Fibroblast of villous mesenchyme (primary cell): ENCODE results near the gene KMT2E. TPM values are rescaled to one million over a fixed set of nuclear protein-coding genes. Genes with fewer than 3 reads are reported as not detected.

Source experiments
- DNase-seq: peaks from one replicate; pipeline ENCODE4 v3.0.0-alpha.2; 2010; ENCODE audit warnings: low read depth
- H3K4me3 ChIP-seq: 2 replicates; pipeline ENCODE4 v1.5.1; 2011; ENCODE audit warnings: low read depth, mild to moderate bottlenecking, low read length
- CTCF ChIP-seq: IDR thresholded peaks from 2 replicates; pipeline ENCODE4 v1.5.1; 2012; ENCODE audit warnings: low read depth, mild to moderate bottlenecking, low read length; ENCODE audit not compliant: insufficient read depth
- total RNA-seq: library from RNA; depleted of rRNA; stranded (reverse); fragments of >200 nt; gene quantifications from 2 replicates; pipeline ENCODE4 v1.2.3, GENCODE V29; 2012

KMT2E gene
- total RNA-seq, 1 donor = 110 TPM

GRCh38 chr7:105084581-105084980 lies 70.6 kb downstream of the KMT2E start:
- no peak overlapping the region for H3K4me3 ChIP-seq
- no peak for TF ChIP-seq CTCF
- peak; percentile 12 for DNase-seq

DNA sequence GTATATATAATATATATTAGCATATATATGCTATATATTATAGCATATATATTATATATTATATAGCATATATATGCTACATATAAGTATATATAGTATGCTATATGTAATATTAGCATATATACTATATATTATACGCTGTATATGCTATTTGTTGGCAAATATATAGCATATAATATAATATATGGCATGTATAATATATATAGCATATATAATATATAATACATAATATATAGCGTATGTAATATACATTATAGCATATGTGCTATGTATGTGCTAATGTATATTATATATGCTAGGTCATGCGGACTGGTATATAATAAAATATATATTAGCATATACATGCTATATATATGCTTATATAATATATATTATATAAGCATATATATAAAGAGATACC lies 72.8 kb downstream of the KMT2E start:
- no peak for TF ChIP-seq CTCF
- DNase-seq = no peak

DNA sequence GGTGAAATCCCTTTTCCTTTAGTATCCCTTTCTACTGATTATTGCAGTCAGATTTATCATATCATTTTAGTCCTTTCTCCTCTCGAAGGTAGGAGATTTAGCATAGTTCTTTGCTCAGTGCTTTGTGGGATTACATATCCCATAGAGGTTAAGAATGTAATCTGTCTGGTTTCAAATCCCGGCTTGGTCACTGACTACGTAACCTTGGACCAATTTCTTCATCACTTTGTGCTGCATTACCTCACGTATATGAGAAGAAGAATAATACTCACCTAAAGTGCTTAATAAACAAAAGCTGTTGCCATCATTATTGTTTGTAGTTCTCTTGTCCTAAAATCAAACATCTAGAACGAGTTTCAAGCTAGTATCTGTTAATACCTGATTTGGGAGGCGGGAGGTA lies 74.0 kb downstream of the KMT2E start:
- no peak for DNase-seq
- no peak for TF ChIP-seq CTCF
- H3K4me3 ChIP-seq = no peak overlapping the region

More for the DNA sequence above, 72.8 kb downstream of the KMT2E start:
- H3K4me3 ChIP-seq = no peak overlapping the region

DNA sequence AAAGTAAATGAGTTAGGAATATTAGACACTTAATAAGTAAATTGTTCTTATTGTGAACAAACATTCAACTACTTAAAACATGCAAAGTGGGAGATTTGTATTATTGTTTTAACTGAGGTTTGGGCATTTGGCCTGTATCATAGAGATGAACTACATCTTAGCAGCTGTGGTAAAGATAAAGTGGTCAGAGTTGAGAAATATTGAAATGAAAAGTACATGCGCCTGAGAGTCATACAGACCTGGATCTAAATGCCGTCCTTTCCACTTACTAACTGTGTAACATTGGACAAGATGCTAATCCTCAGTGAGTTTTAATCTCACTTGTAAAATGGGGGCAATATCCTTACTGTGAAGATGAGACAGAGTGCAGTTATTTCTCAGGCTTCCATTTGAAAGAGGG lies 74.5 kb downstream of the KMT2E start:
- no peak overlapping the region for H3K4me3 ChIP-seq
- TF ChIP-seq CTCF = no peak
- DNase-seq = peak; percentile 21

- no peak for TF ChIP-seq CTCF
- H3K4me3 ChIP-seq = no peak overlapping the region
- no peak for DNase-seq
Observed at GRCh38 chr7:105094966-105095365, 81.0 kb downstream of the KMT2E start.

GRCh38 chr7:105096306-105096705 lies 82.3 kb downstream of the KMT2E start:
- TF ChIP-seq CTCF = no peak

GRCh38 chr7:105097619-105098018 lies 83.6 kb downstream of the KMT2E start:
- DNase-seq = peak; percentile 90
- H3K4me3 ChIP-seq = no peak overlapping the region
- no peak for TF ChIP-seq CTCF

More at GRCh38 chr7:105096306-105096705, 82.3 kb downstream of the KMT2E start:
- H3K4me3 ChIP-seq = no peak overlapping the region
- no peak for DNase-seq
